GM12875 (cell line): ENCODE data around the gene ROPN1L.

ENCODE experiments used
- H3K4me3 ChIP-seq: one replicate; pipeline ENCODE4 v1.5.1; 2011; ENCODE audit warnings: low read depth, low read length, control low read depth
- TF ChIP-seq, protein P1 (sequence below): IDR thresholded peaks from 2 replicates; pipeline ENCODE4 v1.5.1; 2011; ENCODE audit warnings: low read depth, mild to moderate bottlenecking, control low read depth, inconsistent platforms, low read length, moderate library complexity, borderline replicate concordance; ENCODE audit not compliant: insufficient read depth

The ROPN1L gene

DNA sequence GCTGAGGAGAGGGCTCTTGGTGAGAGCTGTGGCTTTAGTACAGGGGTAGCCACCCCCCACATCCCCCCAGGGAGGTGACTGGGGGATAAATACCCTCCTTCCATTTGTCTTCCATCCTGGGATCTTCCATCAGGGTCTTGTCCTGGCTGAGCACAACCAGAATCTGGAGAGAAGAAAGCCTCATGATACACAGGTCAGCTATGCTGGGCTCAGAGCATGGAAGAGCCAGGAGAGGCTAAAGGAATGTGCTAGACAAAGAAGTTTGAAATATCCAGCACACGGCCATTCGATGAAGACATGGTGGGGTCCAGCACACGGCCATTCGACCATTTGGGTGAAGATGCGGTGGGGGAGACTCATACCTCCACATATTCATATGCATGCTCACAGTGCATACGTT lies 30.0 kb downstream of the ROPN1L start:
- TF ChIP-seq, protein P1, sequence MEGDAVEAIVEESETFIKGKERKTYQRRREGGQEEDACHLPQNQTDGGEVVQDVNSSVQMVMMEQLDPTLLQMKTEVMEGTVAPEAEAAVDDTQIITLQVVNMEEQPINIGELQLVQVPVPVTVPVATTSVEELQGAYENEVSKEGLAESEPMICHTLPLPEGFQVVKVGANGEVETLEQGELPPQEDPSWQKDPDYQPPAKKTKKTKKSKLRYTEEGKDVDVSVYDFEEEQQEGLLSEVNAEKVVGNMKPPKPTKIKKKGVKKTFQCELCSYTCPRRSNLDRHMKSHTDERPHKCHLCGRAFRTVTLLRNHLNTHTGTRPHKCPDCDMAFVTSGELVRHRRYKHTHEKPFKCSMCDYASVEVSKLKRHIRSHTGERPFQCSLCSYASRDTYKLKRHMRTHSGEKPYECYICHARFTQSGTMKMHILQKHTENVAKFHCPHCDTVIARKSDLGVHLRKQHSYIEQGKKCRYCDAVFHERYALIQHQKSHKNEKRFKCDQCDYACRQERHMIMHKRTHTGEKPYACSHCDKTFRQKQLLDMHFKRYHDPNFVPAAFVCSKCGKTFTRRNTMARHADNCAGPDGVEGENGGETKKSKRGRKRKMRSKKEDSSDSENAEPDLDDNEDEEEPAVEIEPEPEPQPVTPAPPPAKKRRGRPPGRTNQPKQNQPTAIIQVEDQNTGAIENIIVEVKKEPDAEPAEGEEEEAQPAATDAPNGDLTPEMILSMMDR = no peak
- no peak overlapping the region for H3K4me3 ChIP-seq

DNA sequence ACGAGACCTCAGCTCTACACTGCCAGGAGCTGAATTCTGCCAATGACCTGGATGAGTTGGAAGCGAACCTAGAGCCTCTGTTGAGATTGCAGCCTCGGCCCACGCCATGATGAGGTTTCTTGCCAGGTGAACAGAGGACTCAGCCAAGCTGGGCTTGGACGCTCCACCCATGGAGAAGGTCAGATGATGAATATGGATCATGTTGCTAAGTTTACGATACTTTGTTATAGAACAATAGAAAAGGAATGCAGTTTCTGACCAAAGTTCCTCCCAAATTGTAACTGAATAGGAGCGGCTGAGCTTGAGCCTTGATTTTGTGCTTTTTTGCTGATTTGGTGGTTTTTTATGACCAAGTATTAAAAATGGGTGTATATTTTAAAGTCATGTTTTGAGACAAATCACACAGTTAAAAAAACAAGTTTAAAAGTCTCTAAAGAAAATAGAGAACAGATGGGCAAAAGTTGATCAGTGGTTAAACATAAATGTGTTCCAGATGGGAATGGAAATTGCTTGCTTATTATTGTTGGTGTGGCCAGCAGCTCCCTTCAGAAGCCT lies 32.9 kb downstream of the ROPN1L start:
- H3K4me3 ChIP-seq = no peak overlapping the region
- TF ChIP-seq, protein P1 = no peak

DNA sequence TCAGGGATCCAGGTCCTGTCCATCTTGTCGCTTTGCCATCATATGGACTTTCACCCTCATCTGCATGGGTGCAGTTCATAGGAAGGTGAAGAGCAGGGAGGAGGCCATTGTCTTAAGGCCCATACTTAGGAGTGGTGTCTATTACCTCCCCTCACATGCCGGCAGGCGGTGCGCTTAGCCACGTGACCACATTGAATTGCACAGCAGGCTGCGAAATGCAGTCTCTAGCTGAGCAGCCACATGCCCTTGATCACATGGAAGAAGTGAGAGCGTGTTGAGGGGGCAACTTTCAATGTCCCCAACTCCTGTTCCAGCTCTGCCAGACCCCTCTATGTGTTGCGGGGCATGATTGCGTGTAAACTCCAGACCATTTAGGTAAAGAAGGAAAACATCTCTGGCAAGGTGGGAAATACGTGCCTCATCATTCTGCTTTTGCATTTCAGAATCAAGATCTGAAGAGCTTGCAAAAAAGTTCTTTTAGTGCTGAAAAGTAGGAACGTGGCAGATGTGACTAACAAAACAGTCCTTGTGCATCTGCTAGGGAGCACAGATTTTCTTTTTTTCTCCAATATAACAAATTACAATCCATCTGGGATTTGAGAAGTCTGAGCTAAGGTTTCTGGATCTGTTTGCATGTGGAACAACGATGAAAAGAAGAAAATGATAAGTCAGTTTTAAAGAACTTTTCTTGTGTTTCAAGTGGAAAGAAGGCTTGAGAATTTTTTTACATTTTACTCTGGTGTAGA lies 34.4 kb downstream of the ROPN1L start:
- TF ChIP-seq, protein P1 = no peak

DNA sequence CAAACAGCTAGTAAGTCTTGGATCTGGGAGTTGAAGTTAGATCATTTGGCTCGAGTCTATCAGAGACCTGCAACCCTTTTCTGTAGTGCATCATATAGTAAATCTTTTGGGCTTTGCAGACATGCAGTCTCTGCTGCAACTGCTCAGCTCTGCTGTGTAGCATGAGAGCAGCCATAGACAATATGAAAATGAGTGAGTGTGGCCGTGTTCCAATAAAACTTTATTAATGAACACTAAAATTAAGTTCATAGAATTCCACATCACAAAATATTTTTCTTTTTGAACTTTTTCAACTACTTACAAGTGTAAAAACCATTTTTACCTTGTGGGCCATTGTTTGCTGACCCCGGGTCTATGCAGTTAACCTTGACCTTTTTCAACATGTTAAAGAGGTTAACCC lies 35.2 kb downstream of the ROPN1L start:
- TF ChIP-seq, protein P1 = no peak
- H3K4me3 ChIP-seq = no peak overlapping the region

More for the DNA sequence above, 34.4 kb downstream of the ROPN1L start:
- H3K4me3 ChIP-seq = no peak overlapping the region

DNA sequence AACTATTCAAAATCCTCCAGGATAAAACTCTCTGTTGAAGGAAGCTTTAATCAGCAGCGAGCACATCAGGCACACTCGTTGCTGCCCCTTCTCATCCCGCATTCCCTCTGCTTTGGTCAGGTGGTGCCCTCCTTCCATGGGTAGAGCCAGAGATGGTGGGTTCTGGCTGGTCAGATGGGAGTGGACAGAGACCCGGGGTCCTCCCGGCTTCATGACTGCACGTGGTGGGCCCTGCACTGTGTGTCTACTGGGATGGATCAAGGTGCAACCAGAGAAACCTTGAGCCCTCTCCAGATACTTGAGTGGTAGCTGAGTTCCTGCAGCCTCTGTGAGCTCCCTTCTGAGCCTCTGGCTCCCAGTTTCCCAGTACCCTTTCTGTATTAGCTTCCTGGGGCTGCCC lies 36.3 kb downstream of the ROPN1L start:
- no peak overlapping the region for H3K4me3 ChIP-seq
- TF ChIP-seq, protein P1 = no peak

DNA sequence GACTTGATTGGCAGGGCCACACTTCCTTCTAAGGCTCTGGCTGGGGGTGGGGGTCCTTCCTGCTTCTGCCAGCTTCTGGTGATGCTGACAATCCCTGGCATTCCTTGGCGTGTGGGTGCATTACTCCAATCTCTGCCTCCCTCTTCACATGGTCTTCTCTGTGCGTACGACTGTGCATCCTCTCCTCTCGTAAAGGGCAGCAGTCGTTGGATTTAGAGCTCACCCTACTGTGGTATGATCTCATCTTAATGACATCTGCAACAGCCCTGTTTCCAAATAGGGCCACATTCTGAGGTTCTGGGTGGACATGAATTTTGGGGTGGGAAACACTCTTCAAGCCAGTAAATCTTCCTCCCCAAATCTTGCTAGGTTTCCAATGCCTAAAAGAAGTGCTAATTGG lies 36.8 kb downstream of the ROPN1L start:
- TF ChIP-seq, protein P1 = no peak

DNA sequence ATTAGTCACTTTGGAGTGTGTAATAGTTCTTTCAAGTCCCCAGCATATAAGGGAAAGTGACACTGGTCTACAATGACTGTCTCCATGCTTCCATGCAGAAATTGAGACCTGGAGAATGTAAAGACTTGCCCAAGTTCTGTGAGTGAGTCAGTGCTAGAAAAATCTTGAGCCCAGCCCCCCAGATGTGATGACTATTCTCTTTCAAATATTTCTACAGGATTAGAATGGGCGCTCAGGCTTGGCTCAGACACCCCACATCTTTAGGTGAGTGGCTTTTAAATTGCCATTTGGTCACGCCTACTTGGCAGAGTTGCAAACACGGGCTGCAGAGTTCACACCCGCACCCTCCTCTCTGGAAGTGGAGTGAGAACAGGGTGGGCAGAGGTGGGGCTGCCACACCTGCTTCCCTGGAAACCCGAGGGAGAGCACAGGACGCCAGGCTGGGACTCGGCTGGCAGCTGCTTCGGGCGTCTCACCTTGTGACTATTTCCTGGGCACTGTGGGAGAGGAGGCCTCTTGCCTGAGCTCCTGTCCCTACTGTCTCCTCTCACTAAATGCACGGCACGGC lies 37.6 kb downstream of the ROPN1L start:
- TF ChIP-seq, protein P1 = no peak

More for the DNA sequence above, 36.8 kb downstream of the ROPN1L start:
- H3K4me3 ChIP-seq = no peak overlapping the region

More for the DNA sequence above, 37.6 kb downstream of the ROPN1L start:
- H3K4me3 ChIP-seq = no peak overlapping the region
